Cardiac muscle cell (in vitro differentiated cells and primary cell): ENCODE results near the gene PRSS53. TPM values are rescaled to one million over a fixed set of nuclear protein-coding genes. Genes with fewer than 3 reads are reported as not detected.

Source experiments
- DNase-seq, 2 donors: peaks; one replicate each; pipeline versions ENCODE4 v3.0.0 to v3.0.0-alpha.2; 2010 to 2017; ENCODE audit warnings: low read depth in 1 of 2, low spot score in 1 of 2
- H3K27ac ChIP-seq: fragments of 200-600 bp; sonication (generic); 2 replicates; pipeline ENCODE4 v1.5.1; 2016
- H3K27me3 ChIP-seq: fragments of 200-600 bp; sonication (generic); 2 replicates; pipeline ENCODE4 v1.6.0; 2016; ENCODE audit warnings: control low read depth
- H3K36me3 ChIP-seq: fragments of 200-600 bp; sonication (generic); 2 replicates; pipeline ENCODE4 v1.5.1; 2016; ENCODE audit warnings: control low read depth
- H3K4me1 ChIP-seq: fragments of 200-600 bp; sonication (generic); 2 replicates; pipeline ENCODE4 v1.8.1; 2017; ENCODE audit warnings: low read depth, mild to moderate bottlenecking, mixed run types
- H3K4me3 ChIP-seq: fragments of 200-600 bp; sonication (generic); 2 replicates; pipeline ENCODE4 v1.5.1; 2016; ENCODE audit warnings: mild to moderate bottlenecking
- H3K9me3 ChIP-seq: fragments of 200-600 bp; sonication (generic); 2 replicates; pipeline ENCODE4 v1.5.1; 2017; ENCODE audit warnings: low read depth, mild to moderate bottlenecking, control low read depth
- polyA plus RNA-seq: library from polyadenylated mRNA; unstranded; fragments of >200 nt; fragmentation: Nextera tagmentation; extraction: Ambion mirVana; gene quantifications from 2 replicates; pipeline ENCODE4 v1.2.1, GENCODE V29; 2016
- total RNA-seq: library from RNA; depleted of rRNA; stranded (reverse); fragments of >200 nt; gene quantifications from 2 replicates; pipeline ENCODE4 v1.2.3, GENCODE V29; 2016
- TF ChIP-seq, protein P1 (sequence below): IDR thresholded peaks from 2 replicates; pipeline ENCODE4 v1.5.1; 2012; ENCODE audit warnings: low read depth, mild to moderate bottlenecking, low read length

Gene PRSS53
- total and polyA plus RNA-seq, 2 experiments from 2014 or later, result 0.35 to 5.8 TPM

DNA sequence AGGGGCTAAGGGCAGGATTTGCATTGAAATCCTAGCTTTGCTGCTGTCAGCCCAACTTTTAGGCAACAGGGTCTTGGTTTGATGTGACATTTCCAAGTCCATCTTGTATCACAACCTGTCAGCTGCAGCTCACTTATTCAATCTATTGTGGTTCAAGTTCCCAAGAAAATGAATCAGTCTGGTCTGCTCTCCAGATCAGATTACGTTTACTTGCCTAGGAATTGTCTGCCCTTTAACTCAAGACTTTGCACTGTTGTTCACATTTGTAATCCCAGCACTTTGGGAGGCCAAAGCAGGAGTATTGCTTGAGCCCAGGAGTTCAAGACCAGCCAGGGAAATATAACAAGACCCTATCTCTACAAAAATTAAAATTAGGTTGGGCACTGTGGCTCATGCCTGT, 45.4 kb downstream of the PRSS53 start:
- TF ChIP-seq, protein P1, sequence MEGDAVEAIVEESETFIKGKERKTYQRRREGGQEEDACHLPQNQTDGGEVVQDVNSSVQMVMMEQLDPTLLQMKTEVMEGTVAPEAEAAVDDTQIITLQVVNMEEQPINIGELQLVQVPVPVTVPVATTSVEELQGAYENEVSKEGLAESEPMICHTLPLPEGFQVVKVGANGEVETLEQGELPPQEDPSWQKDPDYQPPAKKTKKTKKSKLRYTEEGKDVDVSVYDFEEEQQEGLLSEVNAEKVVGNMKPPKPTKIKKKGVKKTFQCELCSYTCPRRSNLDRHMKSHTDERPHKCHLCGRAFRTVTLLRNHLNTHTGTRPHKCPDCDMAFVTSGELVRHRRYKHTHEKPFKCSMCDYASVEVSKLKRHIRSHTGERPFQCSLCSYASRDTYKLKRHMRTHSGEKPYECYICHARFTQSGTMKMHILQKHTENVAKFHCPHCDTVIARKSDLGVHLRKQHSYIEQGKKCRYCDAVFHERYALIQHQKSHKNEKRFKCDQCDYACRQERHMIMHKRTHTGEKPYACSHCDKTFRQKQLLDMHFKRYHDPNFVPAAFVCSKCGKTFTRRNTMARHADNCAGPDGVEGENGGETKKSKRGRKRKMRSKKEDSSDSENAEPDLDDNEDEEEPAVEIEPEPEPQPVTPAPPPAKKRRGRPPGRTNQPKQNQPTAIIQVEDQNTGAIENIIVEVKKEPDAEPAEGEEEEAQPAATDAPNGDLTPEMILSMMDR, result no peak
- DNase-seq, result no peak
- no peaks in the 10 kb centered on the region for H3K4me1 ChIP-seq
- no peaks in the 10 kb centered on the region for H3K27me3 ChIP-seq
- no peak overlapping the region for H3K4me3 ChIP-seq
- no peaks in the 10 kb centered on the region for H3K9me3 ChIP-seq
- H3K36me3 ChIP-seq, result peaks cover 5% of the 10 kb centered on the region
- H3K27ac ChIP-seq, result no peak overlapping the region

- Histone ChIP-seq H3K27me3 (no peaks in the 10 kb centered on the region), H3K9me3 (no peaks in the 10 kb centered on the region), H3K4me3 (no peak overlapping the region), H3K36me3 (peaks cover 5% of the 10 kb centered on the region), H3K27ac (no peak overlapping the region), H3K4me1 (no peaks in the 10 kb centered on the region)
- DNase-seq, result no peak
- TF ChIP-seq, protein P1, result no peak
These were observed 45.9 kb downstream of the PRSS53 start for GRCh38 chr16:31042866-31043265.

DNA sequence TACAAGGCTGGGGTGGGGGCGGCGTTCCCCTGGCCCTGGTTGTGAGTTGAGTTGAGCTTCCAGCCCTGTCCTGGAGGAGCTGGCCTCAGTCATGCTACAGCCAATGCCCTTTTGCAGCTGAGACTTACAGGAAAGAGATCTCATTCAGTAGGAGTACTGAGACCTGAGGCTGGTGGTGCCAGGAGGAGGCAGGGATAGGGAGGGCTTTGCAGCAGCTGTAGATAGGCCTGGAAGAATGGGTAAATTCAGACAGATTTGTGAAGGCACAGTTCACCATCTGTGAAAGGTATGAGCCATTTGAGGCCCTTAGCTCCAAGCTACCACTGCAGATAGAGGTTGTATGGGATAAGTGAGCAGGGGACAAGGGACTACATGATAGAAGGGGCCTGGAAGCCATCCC, 49.8 kb downstream of the PRSS53 start:
- Histone ChIP-seq H3K4me1 (no peaks in the 10 kb centered on the region), H3K9me3 (no peaks in the 10 kb centered on the region), H3K36me3 (peaks cover 8% of the 10 kb centered on the region), H3K27ac (no peak overlapping the region), H3K27me3 (no peaks in the 10 kb centered on the region), H3K4me3 (no peak overlapping the region)
- TF ChIP-seq, protein P1, result no peak
- DNase-seq, result no peak

GRCh38 chr16:31036691-31037090, 52.1 kb downstream of the PRSS53 start:
- DNase-seq, result no peak
- H3K4me3 ChIP-seq, result no peak overlapping the region
- no peaks in the 10 kb centered on the region for H3K4me1 ChIP-seq
- peaks cover 8% of the 10 kb centered on the region for H3K36me3 ChIP-seq
- no peaks in the 10 kb centered on the region for H3K9me3 ChIP-seq
- no peaks in the 10 kb centered on the region for H3K27me3 ChIP-seq
- H3K27ac ChIP-seq, result no peak overlapping the region
- TF ChIP-seq, protein P1, result no peak

- Histone ChIP-seq H3K4me1 (no peaks in the 10 kb centered on the region), H3K27ac (peak overlapping the region; percentile 87), H3K9me3 (no peaks in the 10 kb centered on the region), H3K36me3 (peaks cover 3% of the 10 kb centered on the region), H3K27me3 (no peaks in the 10 kb centered on the region), H3K4me3 (peak overlapping the region; percentile 75)
- DNase-seq, result peak; percentile 83 to 88
- TF ChIP-seq, protein P1, result no peak
These were observed 54.8 kb downstream of the PRSS53 start for GRCh38 chr16:31033709-31034492.

Other genes with a start within 250 kb of the PRSS53 start
- 39.8 and 53.0 TPM in 2 replicates for gene BCL7C, start 194.9 kb downstream of the PRSS53 start, total RNA-seq
- 50.5 and 60.6 TPM in 2 replicates for gene BCL7C, start 194.9 kb downstream of the PRSS53 start, polyA plus RNA-seq
- 4.9 and 5.0 TPM in 2 replicates for gene CTF1, start 192.3 kb downstream of the PRSS53 start, total RNA-seq
- gene CTF1, start 192.3 kb downstream of the PRSS53 start, polyA plus RNA-seq, result 14.0 and 23.4 TPM in 2 replicates
- 55.1 and 60.0 TPM in 2 replicates for gene FBXL19, start 165.4 kb downstream of the PRSS53 start, total RNA-seq
- 3.9 and 4.0 TPM in 2 replicates for gene FBXL19, start 165.4 kb downstream of the PRSS53 start, polyA plus RNA-seq
- gene ORAI3, start 139.9 kb downstream of the PRSS53 start, total RNA-seq, result 88.5 and 123 TPM in 2 replicates
- gene ORAI3, start 139.9 kb downstream of the PRSS53 start, polyA plus RNA-seq, result 94.5 and 101 TPM in 2 replicates
- gene SETD1A, start 131.2 kb downstream of the PRSS53 start, total RNA-seq, result 10.4 and 32.3 TPM in 2 replicates
- 1.9 and 4.4 TPM in 2 replicates for gene SETD1A, start 131.2 kb downstream of the PRSS53 start, polyA plus RNA-seq
- gene HSD3B7, start 103.7 kb downstream of the PRSS53 start, total RNA-seq, result 5.8 and 6.5 TPM in 2 replicates
- gene HSD3B7, start 103.7 kb downstream of the PRSS53 start, polyA plus RNA-seq, result 7.5 and 8.5 TPM in 2 replicates
- 8.1 and 13.7 TPM in 2 replicates for gene STX1B, start 78.3 kb downstream of the PRSS53 start, total RNA-seq
- 5.6 and 8.0 TPM in 2 replicates for gene STX1B, start 78.3 kb downstream of the PRSS53 start, polyA plus RNA-seq
- gene STX4, start 55.4 kb downstream of the PRSS53 start, total RNA-seq, result 25.3 and 26.7 TPM in 2 replicates
- 48.3 and 53.2 TPM in 2 replicates for gene STX4, start 55.4 kb downstream of the PRSS53 start, polyA plus RNA-seq
- gene ZNF668, start 14.7 kb downstream of the PRSS53 start, total RNA-seq, result 16.2 and 18.2 TPM in 2 replicates
- 7.4 and 10.0 TPM in 2 replicates for gene ZNF668, start 14.7 kb downstream of the PRSS53 start, polyA plus RNA-seq
- gene ZNF646, start 14.5 kb downstream of the PRSS53 start, total RNA-seq, result 20.3 and 32.6 TPM in 2 replicates
- gene ZNF646, start 14.5 kb downstream of the PRSS53 start, polyA plus RNA-seq, result 7.1 and 8.5 TPM in 2 replicates
- gene VKORC1, start 5.9 kb upstream of the PRSS53 start, total RNA-seq, result 146 and 148 TPM in 2 replicates
- gene VKORC1, start 5.9 kb upstream of the PRSS53 start, polyA plus RNA-seq, result 161 and 188 TPM in 2 replicates
- gene BCKDK, start 19.4 kb upstream of the PRSS53 start, total RNA-seq, result 109 and 121 TPM in 2 replicates
- gene BCKDK, start 19.4 kb upstream of the PRSS53 start, polyA plus RNA-seq, result 147 and 151 TPM in 2 replicates
- gene KAT8, start 28.7 kb upstream of the PRSS53 start, total RNA-seq, result 88.8 and 112 TPM in 2 replicates
- gene KAT8, start 28.7 kb upstream of the PRSS53 start, polyA plus RNA-seq, result 63.0 and 80.6 TPM in 2 replicates
- gene PRSS8, start 46.8 kb upstream of the PRSS53 start, total RNA-seq, result 11.6 TPM in 2 replicates
- 19.5 and 22.5 TPM in 2 replicates for gene PRSS8, start 46.8 kb upstream of the PRSS53 start, polyA plus RNA-seq
- 0.63 and 1.1 TPM in 2 replicates for gene PRSS36, start 61.1 kb upstream of the PRSS53 start, total RNA-seq
- 1.8 and 3.3 TPM in 2 replicates for gene PRSS36, start 61.1 kb upstream of the PRSS53 start, polyA plus RNA-seq
- 40.6 and 54.4 TPM in 2 replicates for gene FUS, start 91.2 kb upstream of the PRSS53 start, total RNA-seq
- 386 and 618 TPM in 2 replicates for gene FUS, start 91.2 kb upstream of the PRSS53 start, polyA plus RNA-seq
- 1.4 and 2.7 TPM in 2 replicates for gene PYCARD, start 113.8 kb upstream of the PRSS53 start, total RNA-seq
- 2.3 and 5.2 TPM in 2 replicates for gene PYCARD, start 113.8 kb upstream of the PRSS53 start, polyA plus RNA-seq
- 0.21 and 0.51 TPM in 2 replicates for gene TRIM72, start 125.2 kb upstream of the PRSS53 start, total RNA-seq
- gene TRIM72, start 125.2 kb upstream of the PRSS53 start, polyA plus RNA-seq, result not detected in 2 replicates
- not detected in 2 replicates for gene PYDC1, start 128.2 kb upstream of the PRSS53 start, total RNA-seq
- gene PYDC1, start 128.2 kb upstream of the PRSS53 start, polyA plus RNA-seq, result 0.30 TPM in 1 of 2 replicates, not detected in the other
- 0.07 TPM in 1 of 2 replicates, not detected in the other for gene ITGAM, start 171.0 kb upstream of the PRSS53 start, total RNA-seq
- not detected in 2 replicates for gene ITGAM, start 171.0 kb upstream of the PRSS53 start, polyA plus RNA-seq